ENCODE data around the gene EXD3.
"Not testable (repeated sequence)": the region's sequence is repeated elsewhere in the genome, so short reads cannot be mapped to it uniquely, and the experiment has no call there.

Gene EXD3

GRCh38 chr9:137430723-137431415, 7.9 kb upstream of the EXD3 start:
- no peak for DNase-seq

DNA sequence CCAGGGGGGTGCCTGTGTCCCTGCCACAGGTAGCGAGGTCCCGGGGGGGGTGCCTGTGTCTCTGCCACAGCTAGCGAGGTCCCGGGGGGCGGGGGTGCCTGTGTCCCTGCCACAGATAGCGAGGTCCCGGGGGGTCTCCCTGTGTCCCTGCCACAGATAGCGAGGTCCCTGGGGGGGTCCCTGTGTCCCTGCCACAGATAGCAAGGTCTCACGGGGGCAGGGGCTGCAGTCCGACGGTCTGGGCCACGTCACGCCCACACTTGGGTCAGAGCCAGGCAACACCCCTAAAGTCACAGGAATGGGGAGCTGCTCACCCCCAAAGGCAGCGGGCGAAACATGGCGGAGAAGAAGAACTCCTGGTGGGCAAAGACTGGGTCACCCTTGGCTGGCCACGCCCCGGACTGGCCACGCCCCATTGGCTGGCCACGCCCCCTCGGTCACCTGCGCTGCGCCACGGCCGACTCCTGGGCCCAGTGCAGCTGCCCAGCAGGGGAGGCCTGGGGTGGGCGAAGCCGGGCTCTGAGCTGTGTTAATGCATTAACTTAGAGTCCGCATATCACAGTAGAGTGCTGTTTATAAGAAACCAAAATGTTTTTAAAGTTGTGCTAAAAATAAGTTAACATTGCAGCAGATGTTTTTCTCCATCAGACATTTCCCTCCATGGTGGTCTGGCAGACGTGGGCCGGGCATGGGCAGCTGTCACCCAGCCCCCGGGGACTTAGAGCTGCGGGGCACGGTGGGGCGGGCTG, 7.2 kb upstream of the EXD3 start:
- DNase-seq = no peak

GRCh38 chr9:137429546-137429890, 6.6 kb upstream of the EXD3 start:
- DNase-seq = no peak

DNA sequence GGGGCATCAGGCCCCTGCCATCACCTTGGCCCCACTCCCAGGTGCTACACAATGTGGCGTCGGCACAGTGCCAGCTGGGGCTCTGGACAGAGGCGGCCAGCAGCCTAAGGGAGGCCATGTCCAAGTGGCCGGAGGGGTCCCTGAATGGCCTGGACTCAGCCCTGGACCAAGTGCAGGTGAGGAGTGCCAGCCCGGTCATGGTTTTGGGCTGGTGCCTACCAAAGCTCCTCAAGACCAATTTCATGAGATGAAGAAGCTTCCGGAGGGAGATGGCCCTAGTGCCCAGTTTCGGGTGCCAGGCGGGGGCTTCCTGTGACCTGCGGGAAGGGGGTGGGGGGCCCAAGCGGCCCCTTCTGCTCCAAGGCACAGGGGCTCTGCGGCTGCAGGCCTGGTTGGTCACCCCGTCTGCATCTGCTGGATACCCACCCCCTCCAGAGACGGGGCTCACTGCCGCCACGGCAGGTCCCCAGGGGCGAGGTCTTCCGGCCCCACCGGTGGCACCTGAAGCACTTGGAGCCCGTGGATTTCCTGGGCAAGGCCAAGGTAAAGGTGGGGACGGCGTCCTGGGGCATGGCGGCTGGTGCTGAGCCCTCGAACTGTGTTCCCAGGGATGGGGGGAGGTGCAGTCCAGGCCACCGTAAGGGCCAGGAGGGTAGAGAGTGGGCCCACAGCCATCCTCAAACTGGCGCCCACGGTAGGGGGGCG, 6.0 kb upstream of the EXD3 start:
- DNase-seq = no peak

- DNase-seq = no peak
Measured at GRCh38 chr9:137428311-137428630, 5.3 kb upstream of the EXD3 start.

DNA sequence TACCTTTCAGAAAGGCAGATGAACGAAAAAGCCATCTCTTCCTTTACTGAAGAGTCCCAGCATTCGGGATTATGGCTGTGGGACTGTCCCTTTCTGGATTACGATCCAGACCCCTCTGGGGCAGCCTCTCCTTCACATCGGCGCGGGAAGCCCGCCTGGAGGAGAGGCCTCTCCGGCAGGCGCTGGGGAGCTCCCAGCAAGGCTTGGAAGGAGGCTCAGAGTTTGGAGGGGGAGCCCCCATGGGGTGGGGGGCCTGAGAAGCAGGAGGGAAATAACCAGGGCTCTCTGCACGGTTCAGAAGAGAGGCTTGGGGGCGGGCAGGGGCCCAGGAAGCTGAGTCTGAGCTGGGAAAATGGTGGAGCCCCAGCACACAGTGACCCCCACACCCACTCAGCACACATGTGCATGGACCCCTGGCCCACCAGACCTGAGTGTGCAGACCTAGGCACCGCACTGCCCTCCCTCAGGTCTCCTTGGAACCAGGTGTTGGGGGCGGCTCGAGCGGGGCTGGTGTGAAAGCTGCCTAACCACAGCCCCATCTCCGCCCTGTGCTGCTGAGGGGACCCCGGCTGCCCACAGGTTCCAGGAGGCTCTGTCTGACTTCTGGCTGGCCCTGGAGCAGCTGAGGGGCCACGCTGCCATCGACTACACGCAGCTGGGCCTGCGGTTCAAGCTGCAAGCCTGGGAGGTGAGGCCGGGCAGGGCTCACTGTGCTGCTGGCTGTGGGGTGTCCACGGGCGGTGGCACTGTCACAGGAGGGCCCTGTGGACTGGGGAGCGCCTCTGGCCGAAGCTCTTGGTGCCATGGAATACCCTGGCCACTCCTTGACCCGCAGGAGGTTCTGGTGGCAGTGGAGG, 4.7 kb upstream of the EXD3 start:
- DNase-seq = no peak

GRCh38 chr9:137426018-137426681, 3.2 kb upstream of the EXD3 start:
- DNase-seq = no peak

GRCh38 chr9:137423514-137424291, 741 bp upstream of the EXD3 start:
- no peak for DNase-seq

- DNase-seq = no peak
Measured at GRCh38 chr9:137421838-137422603, 941 bp downstream of the EXD3 start.

- DNase-seq = no peak
Measured at GRCh38 chr9:137417161-137418021, 5.6 kb downstream of the EXD3 start.

DNA sequence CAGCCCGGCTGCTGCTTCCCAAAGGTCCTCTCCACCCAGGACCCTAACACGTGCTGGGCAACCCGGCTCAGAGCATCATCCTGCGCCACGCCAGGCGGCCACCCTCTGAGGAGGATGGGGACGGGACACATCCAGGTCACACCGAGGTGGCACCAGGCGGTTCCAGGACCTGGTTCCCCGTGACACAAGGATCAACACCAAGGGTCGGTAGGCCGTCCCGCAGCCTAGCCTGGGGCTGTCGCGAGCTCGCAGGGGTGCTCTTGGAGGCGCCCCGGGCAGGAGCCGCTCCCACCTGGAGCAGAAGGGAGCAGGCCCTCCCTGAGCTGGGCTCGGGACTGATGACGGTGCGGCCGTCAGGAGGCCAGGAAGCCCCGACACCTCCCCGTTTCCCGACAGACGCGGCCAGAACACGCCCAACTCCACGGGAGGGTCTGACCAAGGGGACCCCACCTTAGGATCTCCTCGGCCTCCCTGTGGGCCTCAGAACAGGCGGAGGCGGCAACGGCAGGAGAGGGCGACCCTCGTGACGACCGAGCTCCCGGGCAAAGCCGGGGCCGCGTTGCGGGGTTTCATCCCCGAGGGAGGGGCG, 6.3 kb downstream of the EXD3 start:
- DNase-seq = no peak

DNA sequence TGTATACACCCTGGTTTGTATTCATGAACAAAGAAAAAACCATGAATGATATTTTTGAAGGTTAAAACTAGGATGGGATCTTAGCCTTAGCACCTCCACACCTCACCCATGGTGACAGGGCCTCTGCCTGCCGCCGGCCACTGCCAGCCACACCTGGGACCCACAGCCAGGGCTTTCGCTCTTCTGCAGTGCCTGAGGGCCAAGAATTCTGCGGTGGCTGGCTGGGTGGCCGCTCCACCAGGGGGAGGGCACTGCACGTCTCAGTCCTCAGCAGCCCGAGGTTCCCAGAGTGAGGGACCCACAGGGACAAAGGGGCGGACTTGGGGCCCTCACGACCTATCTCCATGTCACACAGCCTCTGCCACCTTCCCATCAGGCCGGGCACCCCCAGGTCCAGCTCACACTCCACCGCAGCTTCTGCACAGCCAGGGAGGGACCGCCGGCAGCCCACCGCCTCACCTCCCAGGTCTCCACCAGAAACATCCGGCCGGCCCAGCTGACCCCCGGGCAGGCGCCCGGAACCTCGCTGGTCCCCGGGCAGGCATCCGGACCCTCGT, 6.9 kb downstream of the EXD3 start:
- DNase-seq = no peak

DNA sequence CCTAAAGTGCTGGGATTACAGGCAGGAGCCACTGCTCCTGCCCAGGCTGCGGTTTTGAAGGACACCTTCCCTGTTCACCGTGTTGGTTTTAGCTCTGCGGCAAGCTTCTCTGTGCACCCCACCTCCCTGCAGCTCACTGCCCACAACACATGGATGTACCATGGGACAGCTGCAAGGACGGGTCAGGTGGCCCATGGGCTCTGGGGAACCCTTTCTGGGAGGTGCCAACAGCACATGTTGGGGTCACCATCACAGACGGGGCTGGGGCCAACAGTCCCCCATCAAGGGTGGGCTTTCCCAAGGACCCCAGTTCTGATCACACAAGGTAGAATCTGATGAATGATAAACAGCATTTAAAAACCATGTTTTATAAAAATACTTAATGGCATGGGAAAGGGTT, 7.5 kb downstream of the EXD3 start:
- DNase-seq = no peak

GRCh38 chr9:137412431-137412830, 10.5 kb downstream of the EXD3 start:
- no peak for DNase-seq

DNA sequence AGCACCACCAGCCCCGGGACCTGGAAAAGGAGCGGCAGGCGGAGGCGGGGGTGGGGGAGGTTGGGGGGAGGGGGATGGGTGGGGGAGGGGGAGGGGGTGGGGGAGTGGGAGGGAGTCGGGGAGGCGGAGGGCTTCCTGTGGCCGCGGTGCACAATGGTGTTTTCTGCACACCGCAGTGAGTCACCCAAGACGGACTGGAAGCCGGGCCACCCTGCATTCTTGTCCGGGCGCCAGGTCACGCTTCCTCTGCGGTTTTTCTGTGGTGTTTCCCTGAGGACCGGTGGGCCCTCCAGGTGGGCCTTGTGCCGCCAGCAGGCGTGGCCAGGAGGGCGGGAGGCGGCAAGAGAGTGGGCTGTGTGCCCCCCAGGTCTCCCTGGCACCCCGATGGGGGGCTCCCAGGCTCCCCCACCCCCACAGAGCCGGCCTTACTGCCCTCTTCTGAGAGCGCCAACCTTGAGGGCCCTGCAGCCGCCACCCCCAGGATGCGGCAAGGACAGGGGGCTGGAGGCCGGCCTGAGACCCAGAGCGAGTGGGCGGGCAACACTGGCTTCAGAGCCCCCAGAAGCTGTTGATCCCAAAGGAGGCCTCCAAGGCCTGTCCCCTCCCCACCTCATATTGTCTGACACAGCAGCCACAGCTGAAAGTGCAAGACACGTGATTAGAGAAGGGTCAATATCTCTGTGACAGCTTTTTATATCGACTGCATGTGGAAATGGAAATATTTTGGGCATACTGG, 11.1 kb downstream of the EXD3 start:
- no peak for DNase-seq

DNA sequence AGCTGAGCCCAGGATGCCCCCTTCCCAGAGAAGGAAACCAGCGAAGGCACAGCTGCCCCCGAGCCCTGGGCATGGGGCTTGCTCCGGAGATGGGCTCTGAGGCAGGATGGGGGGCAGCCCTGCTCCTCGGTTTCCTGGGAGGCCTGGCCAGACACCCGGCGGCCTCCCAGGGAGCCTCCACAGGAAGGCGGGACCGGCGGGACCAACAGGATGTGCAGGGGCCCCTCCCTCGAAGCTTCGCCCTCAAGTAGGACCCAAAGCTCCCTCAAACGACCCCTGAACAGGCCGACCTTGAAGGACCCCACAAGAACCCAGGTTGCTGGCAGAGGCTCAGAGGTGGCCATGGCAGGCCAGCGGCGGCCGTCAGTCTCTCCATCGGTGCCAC, 11.7 kb downstream of the EXD3 start:
- no peak for DNase-seq

- no peak for DNase-seq
Measured at GRCh38 chr9:137410891-137411249, 12.1 kb downstream of the EXD3 start.

GRCh38 chr9:137410236-137410890, 12.6 kb downstream of the EXD3 start:
- DNase-seq = not testable (repeated sequence)

Measured in activated naive CD4-positive, alpha-beta T cell treated with anti-CD3 and anti-CD28 coated beads, Interleukin-2, amount 50 U/mL, for 16 hours (primary cell).